ENCODE measurements around the gene EXOC5. TPM values are rescaled to one million over a fixed set of nuclear protein-coding genes. Genes with fewer than 3 reads are reported as not detected.

The EXOC5 gene
- total RNA-seq, 1 donor from 2014 or later = 70.2 TPM

GRCh38 chr14:57297852-57298251, 29.1 kb upstream of the EXOC5 start:
- no peak overlapping the region for H3K27ac ChIP-seq
- H3K4me1 ChIP-seq = no peaks in the 10 kb centered on the region
- H3K36me3 ChIP-seq = no peaks in the 10 kb centered on the region
- no peak for DNase-seq
- H3K27me3 ChIP-seq (ENCODE audit: low read depth) = no peaks in the 10 kb centered on the region
- no peak overlapping the region for H3K4me3 ChIP-seq
- intact Hi-C loops (cut with DNase I) = no loop called here
- no peak for TF ChIP-seq CTCF (IDR thresholded peaks at IDR 0.05)
- H3K9me3 ChIP-seq = no peaks in the 10 kb centered on the region
- no peak for ATAC-seq

GRCh38 chr14:57295239-57295638, 26.5 kb upstream of the EXOC5 start:
- no peaks in the 10 kb centered on the region for H3K4me1 ChIP-seq
- no peak overlapping the region for H3K4me3 ChIP-seq
- peaks cover 15% of the 10 kb centered on the region for H3K36me3 ChIP-seq
- no peaks in the 10 kb centered on the region for H3K27me3 ChIP-seq (ENCODE audit: low read depth)
- intact Hi-C loops (cut with DNase I) = no loop called here
- ATAC-seq (no peak), DNase-seq (no peak)
- no peak overlapping the region for H3K27ac ChIP-seq
- TF ChIP-seq CTCF (IDR thresholded peaks at IDR 0.05) = no peak
- H3K9me3 ChIP-seq = no peaks in the 10 kb centered on the region

- peaks cover 26% of the 10 kb centered on the region for H3K36me3 ChIP-seq
- DNase-seq (no peak), ATAC-seq (no peak)
- peak; percentile 2 for TF ChIP-seq CTCF (IDR thresholded peaks at IDR 0.05)
- H3K27me3 ChIP-seq (ENCODE audit: low read depth) = no peaks in the 10 kb centered on the region
- no peak overlapping the region for H3K4me3 ChIP-seq
- no peak overlapping the region for H3K27ac ChIP-seq
- intact Hi-C loops (cut with DNase I) = no loop called here
- H3K4me1 ChIP-seq = no peaks in the 10 kb centered on the region
- no peaks in the 10 kb centered on the region for H3K9me3 ChIP-seq
These were observed 25.4 kb upstream of the EXOC5 start for GRCh38 chr14:57293866-57294837.

- intact Hi-C loops (cut with DNase I) = no loop called here
- H3K4me1 ChIP-seq = no peaks in the 10 kb centered on the region
- peaks cover 44% of the 10 kb centered on the region for H3K36me3 ChIP-seq
These were observed 23.3 kb upstream of the EXOC5 start for GRCh38 chr14:57291692-57292647.

More at GRCh38 chr14:57291692-57292647, 23.3 kb upstream of the EXOC5 start:
- no peak for TF ChIP-seq CTCF (IDR thresholded peaks at IDR 0.05)
- Histone ChIP-seq H3K9me3 (no peaks in the 10 kb centered on the region), H3K4me3 (no peak overlapping the region), H3K27ac (no peak overlapping the region), H3K27me3 (ENCODE audit: low read depth) (no peaks in the 10 kb centered on the region)
- DNase-seq = no peak
- ATAC-seq = no peak

All from lower lobe of right lung (tissue), 2 donors.